AG20443 (cell line): ENCODE results near the gene SZT2.
A peak's percentile ranks its signal among the peaks of the same experiment; 100 is the strongest.
"Not testable (repeated sequence)": the region's sequence is repeated elsewhere in the genome, so short reads cannot be mapped to it uniquely, and the experiment has no call there.

ENCODE experiments used
- DNase-seq: peaks from one replicate; pipeline ENCODE4 v3.0.0; 2012; ENCODE audit warnings: low spot score, mixed read lengths

The SZT2 gene

DNA sequence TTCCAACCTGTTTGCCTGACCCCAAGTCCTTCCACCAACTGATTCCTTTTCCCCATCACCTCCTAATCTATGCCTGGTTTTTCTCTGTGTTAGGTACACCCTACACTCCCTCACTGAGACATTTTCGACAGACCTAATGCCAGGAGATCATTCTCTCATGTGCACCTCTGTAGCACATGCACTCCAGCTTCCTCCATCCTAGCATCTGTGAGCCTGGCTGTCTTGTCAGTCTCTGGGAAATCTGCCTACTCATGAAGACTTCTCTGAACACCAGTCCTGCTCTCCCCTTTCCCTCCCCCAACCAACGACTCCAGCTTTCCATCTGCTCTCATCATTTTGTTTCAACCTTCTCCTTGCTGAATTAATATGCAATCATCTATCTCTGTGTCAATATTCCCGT, 1.1 kb upstream of the SZT2 start:
- DNase-seq: no peak

DNA sequence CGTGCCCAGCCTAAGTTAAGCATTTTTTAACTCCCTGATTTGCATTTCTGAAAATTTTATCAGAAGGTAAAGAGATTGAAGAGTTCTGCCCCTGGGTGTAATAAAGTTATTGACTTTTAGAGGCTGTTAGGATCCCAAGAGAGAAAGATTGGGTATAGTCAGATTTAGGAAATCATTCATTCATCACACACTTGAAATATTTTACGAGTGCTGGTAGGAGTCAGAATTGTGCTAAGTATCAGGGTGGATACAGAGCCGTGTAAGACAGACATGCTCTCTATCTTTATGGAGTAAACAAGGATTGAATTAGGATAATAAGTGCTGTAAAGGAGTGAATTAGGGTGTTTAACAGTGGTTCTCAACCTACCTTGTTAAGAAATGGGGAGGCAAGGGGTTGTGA, 3.0 kb downstream of the SZT2 start:
- DNase-seq: no peak

DNA sequence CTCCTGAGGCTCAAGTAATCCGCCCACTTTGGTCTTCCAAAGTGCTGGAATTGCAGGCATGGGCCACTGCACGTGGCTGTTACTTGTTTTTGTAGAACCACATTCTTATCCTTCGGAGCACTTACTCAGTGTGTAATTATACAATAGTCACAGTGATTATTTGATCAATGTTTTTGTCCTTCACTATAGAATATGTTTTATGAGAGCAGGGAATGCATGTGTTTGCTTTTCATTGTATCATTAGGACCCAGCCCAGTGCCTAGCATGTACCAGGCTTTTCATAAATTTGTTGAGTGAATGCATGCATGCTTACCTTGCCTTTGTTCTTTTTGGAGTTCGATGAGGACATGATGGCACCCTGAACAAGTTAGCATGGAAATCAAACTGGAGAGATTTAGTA, 5.8 kb downstream of the SZT2 start:
- no peak for DNase-seq

DNA sequence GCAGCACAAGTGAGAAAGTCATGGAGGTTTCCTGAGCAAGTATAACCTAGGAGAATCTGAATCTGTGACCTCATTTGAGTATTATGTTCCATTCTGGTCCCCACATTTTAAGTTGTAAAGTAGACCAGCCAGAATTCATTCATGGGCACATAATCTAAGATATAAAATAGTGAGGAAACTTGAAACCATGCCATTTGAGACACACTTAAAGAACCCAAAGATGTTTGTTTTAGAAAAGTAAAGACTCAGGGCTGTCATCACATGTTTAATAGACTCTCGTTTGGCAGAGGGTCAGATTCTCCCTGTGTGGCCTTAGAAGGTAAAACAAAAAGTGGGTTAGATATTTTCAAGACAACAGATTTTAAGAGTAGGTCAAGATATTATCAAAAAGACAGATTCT, 6.4 kb downstream of the SZT2 start:
- no peak for DNase-seq

DNA sequence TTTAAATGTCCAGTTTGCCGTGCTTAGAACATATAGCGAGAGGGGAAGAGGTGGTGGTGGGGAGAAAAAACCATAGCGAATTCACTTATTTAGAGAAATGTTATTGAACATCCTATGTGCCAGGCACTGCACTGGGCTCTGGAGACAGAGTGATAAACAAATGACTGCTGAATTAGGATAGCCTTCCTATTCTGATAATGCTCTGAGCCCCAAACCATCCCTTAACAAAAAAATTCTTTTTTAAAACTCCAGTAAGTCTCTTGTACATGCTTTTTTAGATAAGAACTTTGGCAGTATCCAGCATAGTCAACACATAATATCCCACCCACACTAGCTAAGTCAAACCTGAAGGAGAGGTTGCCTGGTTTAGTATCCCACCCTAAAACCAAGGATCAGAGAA, 8.5 kb downstream of the SZT2 start:
- no peak for DNase-seq

DNA sequence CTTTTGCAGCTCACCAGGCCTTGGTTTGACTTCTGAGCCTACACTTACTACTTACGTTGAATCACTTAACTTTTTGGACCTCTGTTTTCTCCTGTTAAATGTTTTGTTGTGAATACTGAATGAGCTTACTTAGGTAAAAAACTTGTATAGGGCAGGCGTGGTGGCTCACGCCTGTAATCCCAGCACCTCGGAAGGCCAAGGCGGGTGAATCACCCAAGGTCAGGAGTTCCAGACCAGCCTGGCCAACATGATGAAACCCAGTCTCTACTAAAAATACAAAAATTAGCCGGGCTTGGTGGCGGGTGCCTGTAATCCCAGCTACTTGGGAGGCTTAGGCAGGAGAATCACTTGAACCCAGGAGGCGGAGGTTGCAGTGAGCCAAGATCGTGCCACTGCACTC, 10.7 kb downstream of the SZT2 start:
- DNase-seq: not testable (repeated sequence)

DNA sequence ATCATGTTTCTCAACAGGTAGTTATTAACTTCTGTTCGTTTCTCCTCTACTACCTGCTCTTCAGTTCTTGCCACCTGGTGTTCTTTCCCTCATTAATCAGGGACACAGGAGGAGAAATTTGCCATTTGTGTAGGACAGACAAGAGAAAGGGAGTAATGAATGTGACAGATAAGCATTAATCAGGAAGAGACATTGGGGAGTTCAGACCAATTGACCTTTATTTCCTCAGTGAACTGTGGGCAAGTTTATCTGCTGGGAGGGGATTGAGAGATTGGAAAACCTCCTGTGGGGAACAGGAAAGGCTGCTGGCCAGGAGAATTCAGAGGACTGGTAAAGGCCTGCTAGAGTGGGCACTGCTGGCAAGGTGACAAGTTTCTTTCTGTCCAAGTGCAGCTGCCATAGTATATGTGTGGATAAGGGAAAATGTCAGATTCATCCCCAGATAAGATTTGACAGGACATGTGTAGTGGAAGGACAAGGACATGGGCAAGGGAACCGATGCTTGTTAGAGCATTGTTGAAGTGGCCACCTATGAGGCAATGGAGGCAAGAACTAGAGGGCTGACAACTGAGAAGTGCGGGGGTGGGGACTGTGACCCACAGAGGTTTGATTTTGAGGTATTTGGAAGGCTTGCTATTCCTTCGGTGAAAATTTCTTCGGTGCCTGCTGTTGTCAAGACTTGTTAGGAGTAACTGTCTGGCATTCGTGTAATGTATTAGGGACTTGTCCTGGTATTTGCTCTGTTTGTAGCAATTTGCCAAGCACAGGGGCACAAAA, 12.6 kb downstream of the SZT2 start:
- no peak for DNase-seq

DNA sequence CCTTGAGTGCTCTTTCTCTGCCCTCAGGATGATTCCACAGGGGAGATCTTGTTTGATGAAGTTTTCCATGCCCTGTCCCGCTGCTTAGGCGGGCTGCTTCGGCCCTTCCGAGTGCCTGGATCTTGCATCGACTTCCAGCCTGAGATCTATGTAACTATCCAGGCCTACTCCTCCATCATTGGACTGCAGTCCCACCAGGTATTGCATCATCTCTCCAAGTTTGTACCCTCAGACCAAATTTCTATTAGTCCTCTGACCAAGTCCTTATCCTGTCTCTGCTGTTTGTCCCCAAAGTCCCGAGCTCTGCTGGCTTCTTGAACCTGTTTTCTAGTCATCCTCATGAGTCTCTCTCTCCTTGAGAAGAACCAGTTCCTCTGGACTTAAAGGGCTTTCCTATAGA, 14.7 kb downstream of the SZT2 start:
- no peak for DNase-seq

DNA sequence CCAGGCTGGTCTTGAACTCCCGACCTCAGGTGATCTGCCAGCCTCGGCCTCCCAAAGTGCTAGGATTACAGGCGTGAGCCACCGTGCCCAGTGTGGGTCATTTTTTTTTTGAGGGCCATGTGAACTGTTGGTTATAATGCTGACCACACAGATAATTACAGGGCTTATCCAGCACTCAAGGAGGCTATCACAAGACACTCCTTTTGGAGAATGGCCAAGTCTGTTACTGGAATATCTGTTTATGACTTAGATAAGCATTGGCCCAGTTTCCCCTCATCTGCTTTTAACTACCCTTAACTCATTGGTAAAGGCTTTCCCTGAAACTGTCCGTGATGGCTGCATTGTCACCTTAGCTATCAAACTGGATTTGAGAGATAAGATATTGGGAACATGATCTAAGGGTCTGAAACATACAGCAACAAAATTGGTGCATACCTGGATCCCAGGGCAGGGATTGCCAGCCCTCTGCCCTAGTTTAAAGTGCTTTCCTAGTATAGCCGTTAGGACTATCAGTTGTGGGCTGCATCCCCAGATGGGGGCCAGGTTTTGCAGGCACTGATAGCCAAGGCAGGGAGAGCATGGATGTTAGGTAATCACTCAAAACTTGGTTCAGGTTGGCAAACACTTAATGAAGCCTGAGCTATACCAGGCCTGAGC, 15.6 kb downstream of the SZT2 start:
- no peak for DNase-seq

DNA sequence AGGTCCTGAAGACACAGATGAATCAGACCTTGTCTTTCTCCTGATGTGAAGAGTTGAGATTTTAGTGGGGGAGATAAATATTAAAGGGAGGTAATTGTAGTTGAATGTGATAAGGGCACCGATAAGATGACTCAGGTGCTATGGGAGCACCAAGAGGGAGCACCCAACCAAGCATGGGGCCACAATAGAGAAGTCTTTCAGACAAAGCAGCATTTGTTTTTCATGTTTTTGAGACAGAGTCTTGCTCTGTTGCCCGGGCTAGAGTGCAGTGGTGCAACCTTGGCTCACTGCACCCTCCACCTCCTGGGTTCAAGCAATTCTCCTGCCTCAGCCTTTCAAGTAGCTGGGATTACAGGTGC, 16.2 kb downstream of the SZT2 start:
- no peak for DNase-seq

DNA sequence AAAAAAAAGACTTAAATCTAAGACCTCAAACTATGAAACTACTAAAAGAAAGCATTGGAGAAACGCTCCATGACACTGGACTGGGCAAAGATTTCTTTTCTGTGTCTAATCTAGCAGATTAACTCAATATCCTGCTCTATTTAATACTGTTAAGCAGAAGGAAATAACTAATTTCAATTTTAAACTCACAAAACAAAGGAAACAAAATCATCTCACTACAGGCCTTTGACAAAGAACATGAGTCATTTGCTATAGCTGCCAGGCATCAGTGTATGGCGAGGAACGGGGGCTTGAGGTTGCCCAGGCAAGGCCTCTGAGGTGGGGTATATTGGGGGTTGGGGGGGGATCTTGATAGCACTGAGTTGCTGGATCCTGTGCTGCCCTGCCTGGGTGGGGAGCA, 20.9 kb downstream of the SZT2 start:
- DNase-seq: no peak

DNA sequence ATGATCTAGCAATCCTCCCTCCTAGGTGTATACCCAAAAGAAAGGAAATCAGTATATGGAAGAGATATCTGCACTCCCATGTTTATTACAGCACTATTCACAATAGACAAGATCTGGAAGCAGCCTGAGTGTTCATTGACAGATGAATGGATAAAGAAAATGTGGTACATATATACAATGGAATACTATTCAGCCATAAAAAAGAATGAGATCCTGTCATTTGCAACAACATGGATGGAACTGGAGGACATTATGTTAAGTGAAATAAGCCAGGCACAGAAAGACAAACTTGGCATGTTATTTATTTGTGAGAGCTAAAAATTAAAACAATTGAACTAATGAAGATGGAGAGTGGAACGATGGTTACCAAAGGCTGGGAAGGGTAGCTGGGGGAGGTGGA, 23.7 kb downstream of the SZT2 start:
- not testable (repeated sequence) for DNase-seq

DNA sequence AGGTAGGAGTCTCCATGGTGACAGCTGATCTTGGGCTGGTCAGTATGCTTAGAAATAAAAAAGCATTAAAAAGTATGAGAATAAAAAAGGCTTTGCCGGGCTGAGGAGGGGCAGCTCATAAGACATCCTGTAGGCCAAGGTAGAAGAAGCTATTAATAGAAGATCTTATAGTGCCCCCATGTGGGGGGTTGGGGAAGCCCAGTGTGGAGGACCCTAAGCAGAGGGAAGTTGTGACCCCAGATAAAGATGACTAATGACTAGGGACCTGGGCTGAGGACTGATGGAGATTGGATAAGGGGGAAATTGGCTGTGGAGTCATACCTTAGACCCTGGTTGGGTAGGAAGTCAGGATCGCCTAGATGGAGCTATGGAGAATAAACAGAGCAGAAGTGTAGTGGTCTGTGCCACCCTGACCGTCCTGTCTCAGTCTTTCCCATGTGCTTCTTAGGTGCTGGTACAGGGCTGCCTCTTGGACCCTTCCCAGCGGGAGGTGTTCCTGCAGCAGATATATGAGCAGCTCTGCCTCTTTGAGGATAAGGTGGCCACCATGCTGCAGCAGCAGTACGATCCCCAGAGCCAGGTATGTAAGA, 25.0 kb downstream of the SZT2 start:
- peak; percentile 60 for DNase-seq

DNA sequence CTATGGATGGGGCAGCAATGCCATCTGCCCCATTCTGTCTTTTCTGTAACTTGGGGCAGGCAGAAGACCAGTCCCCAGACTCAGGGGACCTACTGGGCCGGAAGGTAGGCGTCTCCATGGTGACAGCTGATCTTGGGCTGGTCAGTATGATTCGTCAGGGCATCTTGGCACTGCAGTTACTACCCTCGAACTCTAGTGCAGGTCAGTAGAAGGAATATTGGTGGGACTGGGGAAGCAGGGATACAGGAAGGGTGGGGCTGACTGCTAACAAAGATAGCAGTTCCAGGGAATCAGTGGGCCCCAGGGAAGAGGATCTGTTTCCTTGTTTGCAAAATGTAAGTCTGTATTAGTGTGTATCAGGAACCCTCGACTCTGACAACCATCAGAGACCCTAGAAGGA, 26.2 kb downstream of the SZT2 start:
- no peak for DNase-seq

DNA sequence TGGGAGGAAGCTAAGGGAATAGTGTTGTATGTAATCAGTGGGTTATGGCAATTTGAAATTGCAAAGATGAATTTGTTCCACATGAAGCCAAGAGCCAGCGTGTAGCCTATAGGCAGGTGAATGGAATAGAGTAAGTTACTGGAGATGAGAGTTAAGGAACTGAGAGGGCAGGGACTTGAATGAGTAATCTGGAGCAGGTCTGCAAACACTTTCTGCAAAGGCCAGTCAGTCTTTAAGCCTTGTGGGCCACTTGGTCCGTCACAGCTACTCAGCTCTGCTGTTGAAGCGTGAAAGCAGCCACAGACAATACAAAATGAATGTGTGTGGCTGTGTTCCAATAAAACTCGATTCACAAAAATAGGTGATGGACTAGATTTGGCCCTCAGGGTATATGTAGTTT, 29.2 kb downstream of the SZT2 start:
- DNase-seq: no peak

DNA sequence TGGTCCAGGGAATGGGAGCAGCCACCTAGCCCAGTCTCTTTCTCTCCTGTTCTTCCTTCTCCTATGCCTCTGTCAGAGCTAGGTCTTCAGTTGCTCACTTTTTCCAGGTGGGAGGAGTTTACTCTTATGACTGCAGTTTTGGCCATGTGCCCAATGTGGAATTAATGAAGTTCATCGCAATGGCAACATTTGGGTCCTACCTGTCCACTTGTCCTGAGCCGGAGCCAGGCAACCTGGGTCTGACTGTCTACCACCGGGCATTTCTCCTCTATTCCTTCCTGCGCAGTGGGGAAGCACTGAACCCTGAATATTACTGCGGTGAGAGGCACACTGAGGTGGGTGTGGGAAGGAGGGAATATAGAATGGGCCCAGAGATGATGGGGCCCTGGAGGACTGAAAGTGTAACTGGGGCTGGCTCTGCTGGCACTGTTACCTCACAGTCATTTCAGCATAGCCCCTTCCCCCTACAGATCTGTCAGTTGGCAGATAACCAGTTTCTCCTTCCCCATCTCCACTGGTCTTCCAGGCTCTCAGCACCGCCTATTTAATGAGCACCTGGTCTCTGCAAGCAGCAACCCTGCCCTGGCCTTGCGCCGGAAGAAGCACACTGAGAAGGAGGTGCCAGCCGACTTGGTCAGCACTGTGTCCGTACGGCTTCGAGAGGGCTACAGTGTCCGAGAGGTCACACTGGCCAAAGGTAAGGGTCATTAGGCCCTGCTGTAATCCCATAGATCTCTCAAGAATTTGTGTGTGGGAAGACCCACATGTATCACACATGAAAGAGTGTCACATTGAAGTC, 30.1 kb downstream of the SZT2 start:
- no peak for DNase-seq

DNA sequence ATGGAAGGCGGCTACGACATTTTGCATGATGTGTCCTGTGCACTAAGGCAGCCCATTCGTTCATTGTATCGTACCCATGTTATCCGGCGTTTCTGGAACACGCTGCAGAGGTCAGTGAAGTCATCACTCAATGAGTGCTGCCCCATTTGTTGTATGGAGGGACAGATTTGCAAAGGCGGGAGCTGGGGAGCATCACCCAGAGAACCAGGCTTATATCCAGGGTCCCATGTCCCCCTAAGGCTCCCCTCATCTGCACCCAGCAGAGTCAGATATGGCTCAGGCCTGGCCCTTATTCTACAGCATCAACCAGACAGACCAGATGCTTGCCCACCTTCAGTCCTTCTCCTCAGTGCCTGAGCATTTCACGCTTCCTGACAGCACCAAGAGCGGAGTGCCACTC, 31.2 kb downstream of the SZT2 start:
- DNase-seq: no peak

DNA sequence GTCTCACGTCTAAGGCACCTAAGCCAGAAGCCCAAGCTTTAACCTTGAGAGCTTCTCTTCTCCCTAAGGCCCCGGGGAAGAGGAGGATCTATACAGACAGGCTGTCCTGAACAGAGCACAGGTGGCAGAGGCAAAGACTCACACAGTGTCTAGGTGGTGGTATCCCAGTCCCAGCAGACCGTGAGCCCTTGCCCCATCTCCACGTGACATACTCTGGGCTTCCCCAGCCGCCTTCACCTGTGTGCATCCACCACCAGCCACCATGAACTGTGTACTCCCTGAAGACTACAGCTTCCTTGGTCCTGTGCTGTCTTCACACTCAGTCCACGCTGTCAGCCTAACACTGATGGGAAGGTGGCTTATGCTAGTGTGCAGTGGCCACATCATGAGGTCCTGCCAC, 31.7 kb downstream of the SZT2 start:
- no peak for DNase-seq

DNA sequence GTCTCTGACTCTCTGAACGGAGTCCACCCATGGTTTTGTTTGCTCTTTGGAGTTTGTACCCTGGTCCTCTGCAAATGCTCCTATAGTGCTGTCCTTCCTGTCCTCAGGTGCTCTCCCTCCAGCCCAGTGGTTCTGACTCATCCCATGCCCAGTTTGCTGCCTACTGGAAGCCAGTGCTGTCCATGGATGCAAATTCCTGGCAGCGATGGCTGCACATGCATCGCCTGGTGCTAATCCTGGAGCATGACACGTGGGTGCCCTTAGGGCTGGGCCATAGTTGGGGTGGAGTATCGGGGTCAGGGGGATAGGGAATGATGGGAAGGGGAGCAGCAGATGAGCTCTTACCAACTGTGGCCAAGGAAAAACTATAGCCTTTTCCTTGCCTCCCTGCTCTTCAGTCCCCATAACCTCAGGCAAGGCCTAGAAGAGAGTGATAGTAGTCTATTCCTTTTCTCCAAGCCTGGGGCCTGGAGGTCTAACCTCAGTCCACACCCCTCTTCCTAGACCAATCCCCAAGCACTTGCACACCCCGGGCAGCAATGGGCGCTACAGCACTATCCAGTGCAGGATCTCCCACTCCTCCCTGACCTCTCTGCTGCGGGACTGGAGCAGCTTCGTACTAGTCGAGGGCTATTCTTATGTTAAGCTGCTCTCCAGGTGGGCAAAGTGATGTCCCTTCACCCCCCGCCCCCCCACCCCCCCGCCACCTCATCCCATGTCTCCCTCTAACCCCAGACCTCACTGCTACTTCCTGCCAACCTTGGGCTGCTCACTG, 32.5 kb downstream of the SZT2 start:
- DNase-seq: no peak

DNA sequence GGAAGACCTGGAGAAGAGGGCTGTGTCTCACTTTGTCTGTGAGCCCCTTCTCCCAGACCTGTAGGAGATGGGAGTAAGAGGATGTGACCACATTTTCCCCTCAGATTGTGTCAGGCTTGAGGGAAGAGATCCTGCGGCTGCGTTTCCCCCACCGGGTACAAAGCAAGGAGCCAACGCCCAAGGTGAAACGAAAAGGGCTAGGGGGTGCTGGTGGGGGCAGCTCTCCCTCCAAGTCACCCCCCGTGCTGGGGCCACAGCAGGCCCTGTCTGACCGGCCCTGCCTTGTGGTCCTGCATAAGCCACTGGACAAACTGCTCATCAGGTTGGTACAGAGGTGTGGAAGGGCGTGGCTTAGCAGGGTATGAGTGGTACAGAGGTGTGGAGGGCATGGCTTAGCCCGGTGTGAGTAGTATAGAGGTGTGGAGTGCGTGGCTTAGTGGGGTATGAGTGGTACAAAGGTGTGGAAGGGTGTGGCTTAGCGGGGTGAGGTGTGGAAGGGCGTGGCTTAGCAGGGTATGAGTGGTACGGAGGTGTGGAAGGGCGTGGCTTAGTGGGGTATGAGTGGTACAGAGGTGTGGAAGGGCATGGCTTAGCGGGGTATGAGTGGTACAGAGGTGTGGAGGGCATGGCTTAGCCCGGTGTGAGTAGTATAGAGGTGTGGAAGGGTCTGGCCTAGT, 33.4 kb downstream of the SZT2 start:
- DNase-seq: no peak
